DND-41 (cell line): ENCODE data around the gene C10orf90.

Experiments
- ATAC-seq: fragments of 200-7000 bp; cut with Tn5 transposase; 3 replicates; pipeline ENCODE4 v1.9.1; 2021; ENCODE audit warnings: low read depth; ENCODE audit not compliant: insufficient read depth
- DNase-seq: peaks from one replicate; pipeline ENCODE4 v3.0.0-alpha.2; 2020
- H2AFZ ChIP-seq: 2 replicates; pipeline ENCODE4 v1.6.0; 2012; ENCODE audit warnings: low read depth, low read length
- H3K27ac ChIP-seq: 2 replicates; pipeline ENCODE4 v1.5.1; 2012; ENCODE audit warnings: low read length, inconsistent platforms
- H3K27me3 ChIP-seq: fragments of 200-600 bp; sonication (generic); 2 replicates; pipeline ENCODE4 v1.6.0; 2012; ENCODE audit warnings: low read length, mild to moderate bottlenecking, inconsistent platforms; ENCODE audit not compliant: insufficient read depth, poor library complexity
- H3K36me3 ChIP-seq: 2 replicates; pipeline ENCODE4 v1.5.1; 2012; ENCODE audit warnings: low read length, inconsistent platforms; ENCODE audit not compliant: insufficient read depth
- H3K4me1 ChIP-seq: 2 replicates; pipeline ENCODE4 v1.5.1; 2012; ENCODE audit warnings: mild to moderate bottlenecking, low read length; ENCODE audit not compliant: insufficient read depth
- H3K4me2 ChIP-seq: 2 replicates; pipeline ENCODE4 v1.6.0; 2012; ENCODE audit warnings: mild to moderate bottlenecking, moderate library complexity, low read length, inconsistent platforms; ENCODE audit not compliant: insufficient read depth
- H3K4me3 ChIP-seq, 2 experiments: fragments of 200-600 bp in 1 of 2; shearing (Covaris generic) in 1 of 2; 2 replicates each; pipeline ENCODE4 v1.5.1; 2012 to 2016; ENCODE audit warnings: inconsistent platforms in 2 of 2, low read length in 2 of 2, mild to moderate bottlenecking in 2 of 2, low read depth in 1 of 2, moderate library complexity in 1 of 2
- H3K79me2 ChIP-seq: 2 replicates; pipeline ENCODE4 v1.6.0; 2012; ENCODE audit warnings: low read length, inconsistent platforms; ENCODE audit not compliant: insufficient read depth
- H3K9ac ChIP-seq: 2 replicates; pipeline ENCODE4 v1.6.0; 2012; ENCODE audit warnings: low read depth, mild to moderate bottlenecking, inconsistent platforms, low read length, moderate library complexity
- H3K9me3 ChIP-seq: 2 replicates; pipeline ENCODE4 v1.5.1; 2012; ENCODE audit warnings: low read length, moderate library complexity, mild to moderate bottlenecking, inconsistent platforms; ENCODE audit not compliant: insufficient read depth, severe bottlenecking
- H4K20me1 ChIP-seq: 2 replicates; pipeline ENCODE4 v1.6.0; 2012; ENCODE audit warnings: low read length; ENCODE audit not compliant: insufficient read depth
- CTCF ChIP-seq: IDR thresholded peaks from 2 replicates; pipeline ENCODE4 v1.5.1; 2012; ENCODE audit warnings: borderline replicate concordance, low read length, moderate library complexity, mild to moderate bottlenecking; ENCODE audit not compliant: poor library complexity, severe bottlenecking; ENCODE audit errors: extremely low read depth
- EZH2 ChIP-seq: IDR thresholded peaks from 3 replicates; pipeline ENCODE4 v1.6.1; 2012; ENCODE audit warnings: borderline replicate concordance, low read depth, mild to moderate bottlenecking, moderate library complexity, low read length, inconsistent platforms; ENCODE audit not compliant: severe bottlenecking

Gene C10orf90

GRCh38 chr10:126520751-126521317 is 149.7 kb downstream of the C10orf90 start:
- Histone ChIP-seq H3K36me3 (no peaks in the 10 kb centered on the region), H3K9me3 (no peaks in the 10 kb centered on the region), H4K20me1 (no peaks in the 10 kb centered on the region), H3K27me3 (no peaks in the 10 kb centered on the region), H3K27ac (no peak overlapping the region), H3K4me1 (no peaks in the 10 kb centered on the region), H3K4me2 (no peak overlapping the region), H3K4me3 (no peak overlapping the region), H3K79me2 (no peaks in the 10 kb centered on the region), H3K9ac (no peak overlapping the region), H2AFZ (no peak overlapping the region)
- ATAC-seq (no peak), DNase-seq (no peak)
- no peak for TF ChIP-seq CTCF
- TF ChIP-seq EZH2 = no peak

GRCh38 chr10:126519992-126520391 is 150.5 kb downstream of the C10orf90 start:
- ATAC-seq (no peak), DNase-seq (no peak)
- TF ChIP-seq CTCF (no peak), EZH2 (no peak)
- no peak overlapping the region for H3K4me3 ChIP-seq
- H3K4me1 ChIP-seq = no peaks in the 10 kb centered on the region
- no peaks in the 10 kb centered on the region for H3K36me3 ChIP-seq
- H3K27me3 ChIP-seq = no peaks in the 10 kb centered on the region
- no peaks in the 10 kb centered on the region for H4K20me1 ChIP-seq
- no peak overlapping the region for H2AFZ ChIP-seq
- H3K27ac ChIP-seq = no peak overlapping the region
- H3K79me2 ChIP-seq = no peaks in the 10 kb centered on the region
- H3K4me2 ChIP-seq = no peak overlapping the region
- no peaks in the 10 kb centered on the region for H3K9me3 ChIP-seq
- H3K9ac ChIP-seq = no peak overlapping the region

GRCh38 chr10:126519185-126519584 is 151.3 kb downstream of the C10orf90 start:
- Histone ChIP-seq H3K36me3 (no peaks in the 10 kb centered on the region), H3K4me1 (no peaks in the 10 kb centered on the region), H3K79me2 (no peaks in the 10 kb centered on the region), H4K20me1 (no peaks in the 10 kb centered on the region), H3K4me3 (no peak overlapping the region), H3K9ac (no peak overlapping the region), H3K4me2 (no peak overlapping the region), H3K9me3 (no peaks in the 10 kb centered on the region), H3K27me3 (no peaks in the 10 kb centered on the region), H3K27ac (no peak overlapping the region), H2AFZ (no peak overlapping the region)
- TF ChIP-seq CTCF (no peak), EZH2 (no peak)
- ATAC-seq (no peak), DNase-seq (no peak)
